Stimulated activated memory B cell treated with anti-CD40 and anti-IgM and Interleukin-4, amounts not matched to agents 10 μg/mL and 1 μg/mL and 100 μg/mL, for 72 hours (primary cell): Measurements from ENCODE around the gene RPRML.

Experiments used
- ATAC-seq: fragments of 150-1000 bp; cut with Tn5 transposase; 2 replicates; pipeline ENCODE4 v1.10.0; 2021
- H3K27ac Mint-ChIP-seq: one replicate; pipeline ENCODE4 v1.8.0; 2022; ENCODE audit warnings: mild to moderate bottlenecking, mixed read lengths
- H3K27me3 Mint-ChIP-seq: one replicate; pipeline ENCODE4 v1.8.0; 2022; ENCODE audit warnings: mixed read lengths
- H3K36me3 Mint-ChIP-seq: one replicate; pipeline ENCODE4 v1.8.0; 2022; ENCODE audit warnings: mixed read lengths
- H3K4me1 Mint-ChIP-seq: one replicate; pipeline ENCODE4 v1.8.0; 2022; ENCODE audit warnings: mixed read lengths
- H3K4me3 Mint-ChIP-seq: one replicate; pipeline ENCODE4 v1.8.0; 2022; ENCODE audit warnings: mild to moderate bottlenecking, moderate library complexity, mixed read lengths
- H3K9me3 Mint-ChIP-seq: one replicate; pipeline ENCODE4 v1.8.0; 2022; ENCODE audit warnings: mixed read lengths

Gene RPRML

DNA sequence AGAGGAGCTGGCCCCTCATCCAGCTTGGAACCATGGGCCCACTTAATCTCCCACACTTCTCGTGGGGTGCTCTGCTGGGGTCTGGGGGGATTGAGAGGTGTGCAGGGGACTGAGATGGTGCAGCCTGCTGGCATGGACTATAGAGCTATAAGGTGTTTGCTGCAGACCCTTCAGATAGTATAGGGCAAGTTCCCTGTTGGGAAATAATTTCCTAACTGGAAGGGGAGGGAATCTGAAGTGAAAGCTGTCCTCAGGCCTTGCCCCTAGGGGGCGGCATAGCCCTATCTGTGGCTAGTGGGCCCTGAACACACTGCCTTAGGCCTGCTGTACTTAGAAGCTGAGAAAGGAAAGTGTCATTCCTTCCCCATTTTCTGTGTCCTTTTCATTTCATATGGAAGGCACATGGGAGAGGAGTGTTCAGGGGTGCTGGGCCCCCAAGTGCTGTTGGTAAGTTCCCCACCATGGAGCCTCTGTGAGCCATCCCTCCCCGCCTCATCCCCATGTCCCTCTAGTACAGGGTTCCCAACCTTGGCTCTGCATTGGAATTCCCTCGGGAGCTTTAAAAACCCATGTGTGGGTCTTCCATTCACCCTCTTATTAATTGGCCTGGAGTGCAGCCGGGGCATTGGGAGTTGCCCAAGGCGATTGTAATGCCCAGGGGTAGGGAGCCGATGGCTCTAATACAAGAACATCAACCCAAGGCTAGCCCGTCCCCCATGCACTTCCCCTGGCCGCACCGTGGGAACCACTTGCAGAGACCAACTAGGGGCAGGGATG lies 36.4 kb downstream of the RPRML start:
- Mint-ChIP-seq H3K4me1 (peaks cover 13% of the 10 kb centered on the region), H3K4me3 (no peak overlapping the region), H3K36me3 (peaks cover 20% of the 10 kb centered on the region), H3K27me3 (no peaks in the 10 kb centered on the region), H3K9me3 (no peaks in the 10 kb centered on the region), H3K27ac (peak overlapping the region; percentile 2)
- peak; percentile 57 for ATAC-seq

DNA sequence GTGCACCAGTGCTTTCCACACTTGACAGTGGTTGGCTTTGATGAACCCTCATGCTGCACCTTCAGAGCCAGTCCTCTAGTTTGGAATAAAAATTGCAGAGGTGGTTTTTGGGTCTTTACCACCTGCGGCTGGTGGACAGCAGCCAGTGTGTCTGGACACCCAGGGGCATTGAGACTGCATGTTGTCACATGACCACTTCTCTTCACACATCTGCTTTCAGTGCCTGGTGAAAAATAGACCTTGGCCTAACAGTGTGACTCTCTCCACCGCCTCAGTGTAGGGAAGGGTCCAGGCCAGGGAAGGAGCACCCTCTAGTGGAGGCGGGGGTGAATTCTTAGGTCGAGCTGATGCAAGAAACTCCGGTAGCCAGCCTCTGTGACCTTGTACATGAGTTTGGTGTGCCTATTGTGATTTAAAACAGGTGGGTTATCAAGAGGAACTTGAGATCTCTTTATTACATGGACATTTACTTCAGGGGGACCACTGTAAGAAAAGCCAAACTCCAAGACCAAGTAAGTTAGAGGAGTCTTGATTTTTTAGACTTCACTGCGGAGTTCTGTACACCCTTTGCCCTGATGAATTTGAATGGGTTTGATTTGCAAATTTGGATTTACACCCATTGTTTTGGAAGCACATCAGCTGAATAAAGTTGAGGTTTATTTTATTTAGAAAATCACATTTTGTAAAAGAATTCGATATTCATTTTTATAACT lies 38.2 kb downstream of the RPRML start:
- ATAC-seq = peak; percentile 88
- Mint-ChIP-seq H3K4me1 (peaks cover 13% of the 10 kb centered on the region), H3K36me3 (peaks cover 31% of the 10 kb centered on the region), H3K9me3 (no peaks in the 10 kb centered on the region), H3K27ac (peak overlapping the region; percentile 60), H3K4me3 (no peak overlapping the region), H3K27me3 (no peaks in the 10 kb centered on the region)

DNA sequence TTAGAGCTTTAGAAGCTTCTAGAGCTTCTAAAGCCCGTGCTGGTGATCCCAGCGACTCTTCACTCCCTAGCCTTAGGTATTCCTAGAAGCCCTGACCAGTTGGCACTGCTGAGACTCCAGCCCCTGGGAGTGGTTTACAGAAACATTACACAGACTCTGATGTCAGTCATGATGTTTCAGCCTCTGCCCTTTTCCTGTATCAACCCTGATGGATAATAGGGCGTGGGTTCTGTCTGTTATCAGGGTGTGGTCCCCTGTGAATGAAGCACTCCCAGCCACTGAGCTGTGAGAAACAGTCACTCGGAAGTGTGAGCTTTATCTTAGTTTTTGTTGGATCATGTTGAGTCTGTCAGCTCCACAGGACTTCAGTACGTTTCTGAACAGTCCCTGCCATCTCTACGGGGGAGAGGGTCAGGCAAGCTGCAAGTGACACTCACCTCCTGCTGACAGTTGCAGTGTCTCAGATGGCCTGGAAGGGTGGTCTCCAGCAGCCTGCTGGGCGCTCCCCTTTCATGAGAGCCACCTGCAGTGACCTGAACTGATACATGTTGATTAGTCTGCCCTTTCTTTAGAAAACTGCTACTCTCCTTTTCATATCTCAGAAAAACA lies 43.3 kb downstream of the RPRML start:
- H3K4me3 Mint-ChIP-seq = no peak overlapping the region
- H3K27me3 Mint-ChIP-seq = no peaks in the 10 kb centered on the region
- no peak overlapping the region for H3K27ac Mint-ChIP-seq
- peaks cover 69% of the 10 kb centered on the region for H3K36me3 Mint-ChIP-seq
- H3K9me3 Mint-ChIP-seq = no peaks in the 10 kb centered on the region
- H3K4me1 Mint-ChIP-seq = no peaks in the 10 kb centered on the region
- ATAC-seq = no peak

DNA sequence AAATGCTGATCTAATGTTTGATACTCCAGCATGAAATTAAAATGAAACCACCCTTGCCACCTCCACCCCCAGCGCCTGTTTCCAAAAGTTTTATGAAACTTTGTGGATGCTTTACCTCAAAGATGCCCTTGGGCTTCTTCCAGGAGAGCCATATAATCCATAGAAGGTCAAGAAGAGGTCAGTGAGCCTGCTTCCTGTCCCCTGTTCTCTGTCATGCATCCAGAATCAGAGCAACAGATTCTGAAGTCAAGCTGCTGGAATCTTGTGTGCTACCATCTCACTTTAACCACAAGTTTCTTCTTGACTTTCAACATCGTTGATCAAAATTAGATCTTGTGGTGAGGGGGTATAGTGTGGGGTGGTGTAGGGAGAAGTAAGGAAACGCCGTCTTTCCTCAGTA lies 47.5 kb downstream of the RPRML start:
- no peak overlapping the region for H3K4me3 Mint-ChIP-seq
- H3K4me1 Mint-ChIP-seq = peaks cover 22% of the 10 kb centered on the region
- ATAC-seq = no peak
- H3K27ac Mint-ChIP-seq = no peak overlapping the region
- H3K27me3 Mint-ChIP-seq = no peaks in the 10 kb centered on the region
- no peaks in the 10 kb centered on the region for H3K9me3 Mint-ChIP-seq
- peaks cover 45% of the 10 kb centered on the region for H3K36me3 Mint-ChIP-seq

DNA sequence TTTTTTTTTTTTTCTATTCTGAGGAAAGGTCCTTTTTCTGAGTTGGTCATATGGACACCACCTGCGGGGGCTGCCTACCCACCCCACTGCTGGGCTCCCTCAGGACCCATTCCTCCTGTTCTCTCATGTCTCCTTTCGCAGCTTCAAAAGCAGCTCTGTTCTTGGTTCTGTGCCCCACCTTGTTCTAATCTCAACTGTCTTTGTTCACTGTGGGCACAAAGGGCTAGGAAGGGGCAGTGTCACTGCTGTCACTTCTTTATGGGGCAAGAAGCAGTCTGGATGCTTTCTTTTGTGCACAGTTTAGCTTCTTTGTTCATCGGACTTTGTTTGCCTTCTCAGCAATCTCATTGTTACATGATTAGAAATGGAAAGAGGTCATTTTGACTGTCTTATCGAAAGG lies 49.0 kb downstream of the RPRML start:
- no peak overlapping the region for H3K4me3 Mint-ChIP-seq
- H3K4me1 Mint-ChIP-seq = peaks cover 34% of the 10 kb centered on the region
- ATAC-seq = no peak
- no peak overlapping the region for H3K27ac Mint-ChIP-seq
- no peaks in the 10 kb centered on the region for H3K9me3 Mint-ChIP-seq
- no peaks in the 10 kb centered on the region for H3K27me3 Mint-ChIP-seq
- peaks cover 34% of the 10 kb centered on the region for H3K36me3 Mint-ChIP-seq

DNA sequence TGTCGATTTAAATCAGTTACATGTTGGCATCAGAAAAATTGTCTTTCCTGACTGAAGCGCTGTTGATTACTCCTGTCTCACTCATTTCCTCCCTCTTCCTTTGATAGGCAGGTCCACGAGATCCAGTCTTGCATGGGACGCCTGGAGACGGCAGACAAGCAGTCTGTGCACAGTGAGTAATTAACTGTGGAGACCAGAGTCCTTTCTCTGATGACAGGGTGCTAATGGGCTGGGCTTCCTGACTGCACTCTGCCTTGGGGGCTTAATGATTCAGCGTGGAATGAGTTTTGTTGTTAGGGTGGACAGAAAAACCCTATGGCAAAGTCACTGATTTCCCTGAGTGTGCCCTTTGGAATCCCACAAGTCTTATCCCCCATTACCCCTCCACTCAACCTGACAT lies 49.6 kb downstream of the RPRML start:
- Mint-ChIP-seq H3K4me1 (peaks cover 38% of the 10 kb centered on the region), H3K36me3 (peaks cover 29% of the 10 kb centered on the region), H3K27ac (no peak overlapping the region), H3K4me3 (no peak overlapping the region), H3K9me3 (no peaks in the 10 kb centered on the region), H3K27me3 (no peaks in the 10 kb centered on the region)
- no peak for ATAC-seq

DNA sequence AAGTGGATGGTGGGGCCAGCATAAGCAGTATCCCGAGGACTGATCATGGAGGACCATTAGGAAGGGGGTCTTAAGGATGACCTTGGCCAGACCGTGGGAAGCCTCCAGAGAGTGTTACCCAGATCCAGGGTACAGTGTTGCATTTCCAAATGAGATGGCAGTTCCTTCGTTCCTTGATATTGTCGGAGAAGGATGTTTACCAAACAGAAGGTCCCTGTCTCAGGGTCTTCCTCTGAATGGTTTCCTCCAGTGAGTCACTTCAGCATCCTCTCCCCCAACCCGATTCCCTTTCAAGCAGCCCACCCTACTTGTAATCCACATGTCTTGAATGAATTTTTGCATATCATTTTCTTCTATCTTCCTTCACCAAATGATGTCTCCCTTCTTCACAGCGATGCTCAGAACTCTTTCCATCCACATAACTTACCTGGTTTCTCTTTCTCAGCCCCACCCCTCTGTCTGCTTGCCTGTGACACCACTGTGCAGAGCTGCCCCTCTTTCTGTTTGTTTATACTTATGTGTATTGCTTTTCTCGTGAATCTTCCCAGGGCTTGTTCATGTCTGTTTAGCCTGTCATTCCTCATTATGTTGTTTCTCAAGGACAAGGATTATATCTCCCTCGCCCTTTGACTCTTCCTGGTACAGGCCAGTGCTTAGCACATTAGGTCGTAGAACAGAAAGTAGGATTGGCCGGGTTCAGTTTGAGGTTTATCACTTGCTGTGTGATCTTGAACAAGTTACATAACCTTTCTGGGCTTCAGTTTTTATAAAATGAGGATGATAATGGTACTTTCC lies 50.4 kb downstream of the RPRML start:
- H3K36me3 Mint-ChIP-seq = peaks cover 23% of the 10 kb centered on the region
- H3K4me1 Mint-ChIP-seq = peaks cover 45% of the 10 kb centered on the region

More for the DNA sequence above, 50.4 kb downstream of the RPRML start:
- no peaks in the 10 kb centered on the region for H3K27me3 Mint-ChIP-seq
- H3K9me3 Mint-ChIP-seq = no peaks in the 10 kb centered on the region
- no peak overlapping the region for H3K27ac Mint-ChIP-seq
- H3K4me3 Mint-ChIP-seq = no peak overlapping the region
- ATAC-seq = no peak
